GM19238 (cell line): ENCODE data around the gene RAB6A.
"Not testable (repeated sequence)": the region's sequence is repeated elsewhere in the genome, so short reads cannot be mapped to it uniquely, and the experiment has no call there.

Source experiments
- DNase-seq: peaks from one replicate; pipeline ENCODE4 v3.0.0; 2011; ENCODE audit warnings: low spot score; ENCODE audit not compliant: insufficient read length

The RAB6A gene

GRCh38 chr11:73726825-73727224 lies 34.0 kb downstream of the RAB6A start:
- DNase-seq, result no peak

- no peak for DNase-seq
Measured at GRCh38 chr11:73717136-73717535, 43.7 kb downstream of the RAB6A start.

- DNase-seq, result no peak
Measured at GRCh38 chr11:73716153-73717056, 44.5 kb downstream of the RAB6A start.

- DNase-seq, result no peak
Measured at GRCh38 chr11:73715541-73715940, 45.3 kb downstream of the RAB6A start.

GRCh38 chr11:73710964-73711363 lies 49.9 kb downstream of the RAB6A start:
- DNase-seq, result no peak

- no peak for DNase-seq
Measured at GRCh38 chr11:73705053-73705452, 55.8 kb downstream of the RAB6A start.

- no peak for DNase-seq
Measured at GRCh38 chr11:73693899-73694525, 66.9 kb downstream of the RAB6A start.

GRCh38 chr11:73680687-73681086 lies 80.2 kb downstream of the RAB6A start:
- DNase-seq, result no peak

- not testable (repeated sequence) for DNase-seq
Measured at GRCh38 chr11:73676552-73676951, 84.3 kb downstream of the RAB6A start.

- DNase-seq, result no peak
Measured at GRCh38 chr11:73671701-73672100, 89.2 kb downstream of the RAB6A start.

- DNase-seq, result no peak
Measured at GRCh38 chr11:73670808-73671207, 90.1 kb downstream of the RAB6A start.

GRCh38 chr11:73667891-73668290 lies 93.0 kb downstream of the RAB6A start:
- DNase-seq, result no peak

- no peak for DNase-seq
Measured at GRCh38 chr11:73664877-73665276, 96.0 kb downstream of the RAB6A start.

GRCh38 chr11:73663604-73664495 lies 97.0 kb downstream of the RAB6A start:
- DNase-seq, result no peak

- DNase-seq, result no peak
Measured at GRCh38 chr11:73662445-73663157, 98.3 kb downstream of the RAB6A start.

GRCh38 chr11:73661035-73661628 lies 99.7 kb downstream of the RAB6A start:
- peak; percentile 94 for DNase-seq

GRCh38 chr11:73660497-73661034 lies 100.3 kb downstream of the RAB6A start:
- DNase-seq, result no peak

GRCh38 chr11:73659961-73660360 lies 100.9 kb downstream of the RAB6A start:
- DNase-seq, result no peak

GRCh38 chr11:73656985-73657384 lies 103.9 kb downstream of the RAB6A start:
- no peak for DNase-seq

GRCh38 chr11:73655686-73656085 lies 105.2 kb downstream of the RAB6A start:
- DNase-seq, result no peak
